SH-SY5Y (cell line): Measurements from ENCODE around the gene ZDHHC14.

ENCODE experiments used
- GATA2 ChIP-seq: IDR thresholded peaks from 2 replicates; pipeline ENCODE4 v1.6.1; 2011; ENCODE audit warnings: mild to moderate bottlenecking, low read depth, low read length
- GATA3 ChIP-seq: IDR thresholded peaks from 2 replicates; pipeline ENCODE4 v1.6.1; 2011; ENCODE audit warnings: low read depth, mild to moderate bottlenecking, low read length, moderate library complexity

DNA sequence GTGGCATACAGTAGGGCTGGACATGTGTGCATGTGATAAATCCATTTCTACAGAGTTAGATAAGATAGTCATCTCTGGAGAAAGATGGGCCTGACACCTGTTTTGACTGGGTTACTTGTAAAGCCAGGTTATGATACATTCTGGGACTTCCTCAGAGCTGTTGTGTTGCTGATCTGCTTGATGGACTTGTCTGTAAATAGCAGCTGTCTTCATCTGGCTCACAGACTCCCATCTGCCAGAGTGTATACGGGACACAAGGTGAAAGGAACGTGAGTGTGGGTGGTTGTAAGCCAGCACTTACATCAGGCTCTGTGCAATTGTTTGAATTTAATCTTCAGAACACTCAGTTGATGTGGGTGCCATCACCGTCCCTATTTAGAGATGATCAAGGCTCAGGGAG is 49.8 kb downstream of the ZDHHC14 start:
- TF ChIP-seq GATA2 (no peak), GATA3 (no peak)
